Activated B cell treated with CpG ODN at 0.5 μM for 24 hours (primary cell): ENCODE data around the gene ATG4A. TPM values are rescaled to one million over a fixed set of nuclear protein-coding genes. Genes with fewer than 3 reads are reported as not detected.
A peak's percentile ranks its signal among the peaks of the same experiment; 100 is the strongest.

Experiments used
- ATAC-seq: fragments of 200-7000 bp; cut with Tn5 transposase; one replicate; pipeline ENCODE4 v1.10.0; 2021; ENCODE audit warnings: low read depth, mild to moderate bottlenecking, moderate library complexity
- CTCF ChIA-PET: fragments of 350-600 bp; sonication (Branson Sonifier 250); formaldehyde crosslinking; loops from one replicate; lab custom pipeline; 2021; ENCODE audit warnings: antibody characterized with exemption; lab: Charles Lee
- POLR2A ChIA-PET: fragments of 350-600 bp; sonication (Branson Sonifier 250); formaldehyde crosslinking; loops from one replicate; lab custom pipeline; 2021; ENCODE audit warnings: antibody characterized with exemption; lab: Charles Lee
- DNase-seq: peaks from one replicate; pipeline ENCODE4 v3.0.0; 2022
- H3K27ac Mint-ChIP-seq: one replicate; pipeline ENCODE4 v1.8.0; 2020; ENCODE audit warnings: mixed read lengths
- H3K27me3 Mint-ChIP-seq: one replicate; pipeline ENCODE4 v1.8.0; 2021; ENCODE audit warnings: mixed read lengths
- H3K36me3 Mint-ChIP-seq: one replicate; pipeline ENCODE4 v1.8.0; 2021; ENCODE audit warnings: low read depth, mixed read lengths
- H3K4me1 Mint-ChIP-seq: one replicate; pipeline ENCODE4 v1.8.0; 2021; ENCODE audit warnings: mixed read lengths
- H3K4me3 Mint-ChIP-seq: one replicate; pipeline ENCODE4 v1.8.0; 2020; ENCODE audit warnings: mild to moderate bottlenecking, mixed read lengths
- H3K9me3 Mint-ChIP-seq: one replicate; pipeline ENCODE4 v1.8.0; 2020; ENCODE audit warnings: mixed read lengths
- intact Hi-C: fragments of 100-400 bp; cut with micrococcal nuclease; formaldehyde crosslinking; loops from one replicate; pipeline ENCODE4 v1.15.1; 2024
- total RNA-seq: library from RNA; stranded (reverse); gene quantifications from 2 replicates; pipeline ENCODE4 v1.2.3, GENCODE V29; 2022
- TF ChIP-seq, protein P1 (sequence below): fragments of 200-600 bp; IDR thresholded peaks from one replicate; pipeline ENCODE4 v1.8.0; 2022; ENCODE audit warnings: antibody characterized with exemption, mild to moderate bottlenecking

Gene ATG4A, protein sequence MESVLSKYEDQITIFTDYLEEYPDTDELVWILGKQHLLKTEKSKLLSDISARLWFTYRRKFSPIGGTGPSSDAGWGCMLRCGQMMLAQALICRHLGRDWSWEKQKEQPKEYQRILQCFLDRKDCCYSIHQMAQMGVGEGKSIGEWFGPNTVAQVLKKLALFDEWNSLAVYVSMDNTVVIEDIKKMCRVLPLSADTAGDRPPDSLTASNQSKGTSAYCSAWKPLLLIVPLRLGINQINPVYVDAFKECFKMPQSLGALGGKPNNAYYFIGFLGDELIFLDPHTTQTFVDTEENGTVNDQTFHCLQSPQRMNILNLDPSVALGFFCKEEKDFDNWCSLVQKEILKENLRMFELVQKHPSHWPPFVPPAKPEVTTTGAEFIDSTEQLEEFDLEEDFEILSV
- 8.1 and 9.9 TPM in 2 replicates for total RNA-seq

DNA sequence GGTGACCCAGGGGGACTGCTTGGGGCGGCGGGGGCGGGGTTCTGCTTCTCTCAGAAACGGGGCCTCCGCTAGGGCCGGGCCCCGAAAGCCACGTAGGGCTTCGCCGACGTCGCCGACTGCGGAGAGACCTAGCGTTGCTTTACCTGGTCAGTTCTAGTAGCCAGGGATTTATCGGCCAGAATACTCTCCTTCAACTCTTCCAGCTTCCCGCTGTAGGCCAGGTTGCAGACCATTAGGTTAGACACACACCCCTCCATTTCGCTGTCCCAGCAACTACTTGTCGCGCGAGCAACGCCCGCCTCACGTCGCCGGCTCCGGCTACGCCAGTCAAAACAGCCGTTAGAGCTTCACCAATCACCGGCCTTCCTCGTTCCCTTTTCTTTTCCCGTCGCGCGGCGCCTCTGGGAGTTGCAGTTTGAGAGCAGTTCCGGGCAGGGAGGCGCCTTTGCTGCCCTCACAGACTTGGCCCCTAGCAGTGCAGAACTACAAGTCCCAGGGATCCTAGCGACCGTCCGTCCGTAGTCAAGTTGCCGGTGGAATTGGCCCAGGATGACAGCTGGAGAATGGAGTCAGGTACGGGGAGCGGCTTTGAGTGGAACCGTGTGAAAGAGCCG lies at the start of gene ATG4A, which contains the start of gene PSMD10:
Gene ATG4A (plus strand): TSS at position 515 of the 614 bp plus-strand sequence. CDS start 49 bp downstream, at position 564.
Gene PSMD10 (minus strand): TSS at position 279 of the 614 bp plus-strand sequence. CDS start 22 bp downstream, at position 257.
- ATAC-seq, result peak; percentile 95
- no peak within 1 kb of the TSS for H3K27ac Mint-ChIP-seq

DNA sequence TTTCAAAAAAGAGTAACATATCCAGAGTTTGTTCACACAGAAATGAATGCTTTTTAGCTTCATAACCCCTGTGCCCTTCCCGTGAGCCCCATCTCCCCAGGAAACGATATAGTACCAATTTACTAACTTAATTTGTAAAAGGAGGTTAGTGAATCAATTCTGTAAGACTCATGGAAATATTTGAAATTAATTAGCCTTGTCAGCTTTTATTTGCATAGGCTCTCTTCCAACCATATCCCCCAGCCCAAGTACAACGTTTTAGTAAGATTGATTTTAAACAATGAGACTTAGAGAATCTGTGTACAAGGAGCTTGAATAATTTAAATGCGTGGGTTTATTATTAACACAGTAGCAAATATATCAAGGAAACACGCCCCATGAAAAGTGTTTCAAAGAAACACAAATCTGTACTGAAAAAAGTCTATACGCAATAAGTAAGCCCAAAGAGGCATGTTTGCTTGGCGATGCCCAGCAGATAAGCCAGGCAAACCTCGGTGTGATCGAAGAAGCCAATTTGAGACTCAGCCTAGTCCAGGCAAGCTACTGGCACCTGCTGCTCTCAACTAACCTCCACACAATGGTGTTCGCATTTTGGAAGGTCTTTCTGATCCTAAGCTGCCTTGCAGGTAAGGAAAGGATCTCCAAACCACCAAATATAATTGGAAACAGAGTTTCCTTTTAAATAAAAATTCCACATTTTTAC lies 46.9 kb upstream of the ATG4A start, which contains the start of gene VSIG1:
Gene VSIG1 (plus strand): TSS at position 512 of the 703 bp plus-strand sequence. CDS start 66 bp downstream, at position 578.
- ATAC-seq, result no peak
- H3K27me3 Mint-ChIP-seq, result no peaks in the 10 kb centered on the region

More for the DNA sequence above, at the start of gene ATG4A, which contains the start of gene PSMD10:
- H3K36me3 Mint-ChIP-seq, result peaks cover 13% of the 10 kb centered on the region
- ChIA-PET CTCF (no interaction called here), POLR2A (interaction anchor here (0.7 to 1.6 kb wide), 8 partner anchors 14 to 1480 kb away, joined by 3 to 6 read pairs (median 4); partner anchors contain the start of genes PRPS1, RADX and RBM41)
- H3K4me1 Mint-ChIP-seq, result peaks cover 6% of the 10 kb centered on the region
- TF ChIP-seq, protein P1, sequence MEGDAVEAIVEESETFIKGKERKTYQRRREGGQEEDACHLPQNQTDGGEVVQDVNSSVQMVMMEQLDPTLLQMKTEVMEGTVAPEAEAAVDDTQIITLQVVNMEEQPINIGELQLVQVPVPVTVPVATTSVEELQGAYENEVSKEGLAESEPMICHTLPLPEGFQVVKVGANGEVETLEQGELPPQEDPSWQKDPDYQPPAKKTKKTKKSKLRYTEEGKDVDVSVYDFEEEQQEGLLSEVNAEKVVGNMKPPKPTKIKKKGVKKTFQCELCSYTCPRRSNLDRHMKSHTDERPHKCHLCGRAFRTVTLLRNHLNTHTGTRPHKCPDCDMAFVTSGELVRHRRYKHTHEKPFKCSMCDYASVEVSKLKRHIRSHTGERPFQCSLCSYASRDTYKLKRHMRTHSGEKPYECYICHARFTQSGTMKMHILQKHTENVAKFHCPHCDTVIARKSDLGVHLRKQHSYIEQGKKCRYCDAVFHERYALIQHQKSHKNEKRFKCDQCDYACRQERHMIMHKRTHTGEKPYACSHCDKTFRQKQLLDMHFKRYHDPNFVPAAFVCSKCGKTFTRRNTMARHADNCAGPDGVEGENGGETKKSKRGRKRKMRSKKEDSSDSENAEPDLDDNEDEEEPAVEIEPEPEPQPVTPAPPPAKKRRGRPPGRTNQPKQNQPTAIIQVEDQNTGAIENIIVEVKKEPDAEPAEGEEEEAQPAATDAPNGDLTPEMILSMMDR, result no peak
- H3K9me3 Mint-ChIP-seq, result no peaks in the 10 kb centered on the region
- no peaks in the 10 kb centered on the region for H3K27me3 Mint-ChIP-seq
- peak; percentile 69 for DNase-seq
- no peak within 1 kb of the TSS for H3K4me3 Mint-ChIP-seq
- intact Hi-C loops, result loop anchor here (1.0 to 5.0 kb wide), 7 partner anchors 264 to 1481 kb away; partner anchors contain the start of genes DNAAF6, MID2, MORC4 and NUP62CL

GRCh38 chrX:108049649-108050048 lies 41.9 kb upstream of the ATG4A start:
- ChIA-PET CTCF (no interaction called here), POLR2A (no interaction called here)
- H3K27ac Mint-ChIP-seq, result no peak overlapping the region
- ATAC-seq (no peak), DNase-seq (no peak)
- no peaks in the 10 kb centered on the region for H3K36me3 Mint-ChIP-seq
- intact Hi-C loops, result no loop called here
- H3K4me3 Mint-ChIP-seq, result no peak overlapping the region
- no peaks in the 10 kb centered on the region for H3K27me3 Mint-ChIP-seq
- no peaks in the 10 kb centered on the region for H3K4me1 Mint-ChIP-seq
- TF ChIP-seq, protein P1, result no peak
- no peaks in the 10 kb centered on the region for H3K9me3 Mint-ChIP-seq

More for the DNA sequence above, 46.9 kb upstream of the ATG4A start, which contains the start of gene VSIG1:
- TF ChIP-seq, protein P1, result no peak
- Mint-ChIP-seq H3K4me1 (no peaks in the 10 kb centered on the region), H3K36me3 (no peaks in the 10 kb centered on the region), H3K4me3 (no peak within 1 kb of the TSS), H3K9me3 (no peaks in the 10 kb centered on the region), H3K27ac (no peak within 1 kb of the TSS)
- intact Hi-C loops, result no loop called here
- POLR2A ChIA-PET, result no interaction called here
- CTCF ChIA-PET, result no interaction called here
- no peak for DNase-seq

DNA sequence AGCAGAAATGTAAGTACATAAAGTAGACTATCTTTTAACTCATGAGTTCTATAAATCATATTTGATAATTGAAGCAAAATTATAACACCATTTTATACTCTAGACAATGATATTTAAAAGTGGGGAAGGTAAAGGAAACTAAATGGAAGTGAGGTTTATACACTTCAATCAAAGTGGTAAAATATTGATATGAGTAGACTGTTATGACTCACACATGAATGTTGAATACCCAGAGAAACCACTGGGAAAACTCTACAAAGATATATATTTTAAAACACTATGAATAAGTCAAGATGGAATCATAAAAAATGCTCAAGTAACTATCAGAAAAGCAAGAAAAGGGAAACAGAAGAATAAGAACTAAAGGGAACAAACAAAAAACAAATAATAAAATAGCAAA lies 38.4 kb upstream of the ATG4A start:
- DNase-seq (no peak), ATAC-seq (no peak)
- no peaks in the 10 kb centered on the region for H3K9me3 Mint-ChIP-seq
- no peaks in the 10 kb centered on the region for H3K27me3 Mint-ChIP-seq
- intact Hi-C loops, result no loop called here
- POLR2A ChIA-PET, result no interaction called here
- no peak overlapping the region for H3K27ac Mint-ChIP-seq
- TF ChIP-seq, protein P1, result no peak
- no peaks in the 10 kb centered on the region for H3K36me3 Mint-ChIP-seq
- H3K4me3 Mint-ChIP-seq, result no peak overlapping the region
- no peaks in the 10 kb centered on the region for H3K4me1 Mint-ChIP-seq
- CTCF ChIA-PET, result no interaction called here
